Activated naive CD4-positive, alpha-beta T cell (primary cell): ENCODE results near the gene GANAB.
"Not testable (repeated sequence)": the region's sequence is repeated elsewhere in the genome, so short reads cannot be mapped to it uniquely, and the experiment has no call there.

ENCODE experiments used
- DNase-seq, 4 experiments: peaks; one replicate each; lab custom pipeline; 2025; lab: John Stamatoyannopoulos, UW

GANAB gene

GRCh38 chr11:62601372-62602140 lies 44.9 kb downstream of the GANAB start, which contains the start of gene MTA2:
MTA2 (minus strand) TSS chr11:62601865; CDS start chr11:62601450, 415 bp downstream.
- peak; percentile 97 to 99 (median 99) for DNase-seq

DNA sequence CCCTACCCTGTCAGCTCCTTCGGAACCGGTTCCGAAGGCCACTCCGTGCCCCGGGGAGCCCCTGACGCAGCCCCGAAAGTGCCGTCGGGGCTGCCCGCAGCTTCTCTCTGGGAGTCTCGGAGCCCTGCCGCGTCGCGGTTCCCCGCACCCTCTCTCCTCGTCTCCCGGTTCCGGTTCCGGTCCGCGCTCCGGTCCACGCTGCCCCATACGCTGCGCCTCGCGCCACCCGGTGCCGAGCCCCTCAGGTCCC lies 45.4 kb downstream of the GANAB start:
- peak in 3 of 4 experiments; percentile 30 to 52 (median 31) for DNase-seq

DNA sequence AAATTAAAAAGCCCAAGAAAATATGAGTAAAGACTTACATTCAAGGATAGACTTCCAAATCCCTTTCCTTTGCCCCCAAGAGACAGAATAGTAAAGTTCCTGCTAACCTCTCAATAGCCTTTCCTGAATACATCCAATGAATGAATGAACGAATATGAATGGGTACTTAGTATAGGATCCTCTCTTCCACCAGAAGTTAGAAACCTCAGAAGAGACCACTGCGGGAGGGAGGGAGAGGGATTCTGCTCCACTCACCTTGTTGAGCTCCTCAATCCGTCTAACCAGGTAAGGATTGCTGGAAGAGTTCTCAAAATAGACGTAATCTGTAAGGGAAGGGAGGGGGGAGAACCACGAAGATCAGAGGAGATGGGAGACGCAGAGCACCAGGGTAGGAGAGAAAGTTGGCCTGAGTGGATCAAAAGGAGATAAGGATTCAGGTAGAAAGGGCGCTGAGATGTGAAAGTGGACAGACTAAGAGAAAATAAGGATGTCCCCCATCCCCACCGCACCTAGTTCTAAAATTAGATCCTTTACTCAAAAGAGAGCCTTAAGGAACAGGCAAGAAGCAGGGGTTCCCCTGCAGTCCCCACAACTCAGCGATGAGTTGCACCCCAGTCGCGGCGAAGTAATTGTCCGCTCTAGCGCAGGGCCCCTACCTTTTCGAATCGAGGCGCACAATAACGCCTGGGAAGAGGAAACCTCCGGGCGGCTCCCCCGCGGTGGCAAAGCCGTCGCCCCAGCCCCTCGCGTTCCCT lies 45.9 kb downstream of the GANAB start:
- DNase-seq = peak in 1 of 4 experiments; percentile 50

- DNase-seq = no peak
Measured at GRCh38 chr11:62599901-62600300, 46.5 kb downstream of the GANAB start.

DNA sequence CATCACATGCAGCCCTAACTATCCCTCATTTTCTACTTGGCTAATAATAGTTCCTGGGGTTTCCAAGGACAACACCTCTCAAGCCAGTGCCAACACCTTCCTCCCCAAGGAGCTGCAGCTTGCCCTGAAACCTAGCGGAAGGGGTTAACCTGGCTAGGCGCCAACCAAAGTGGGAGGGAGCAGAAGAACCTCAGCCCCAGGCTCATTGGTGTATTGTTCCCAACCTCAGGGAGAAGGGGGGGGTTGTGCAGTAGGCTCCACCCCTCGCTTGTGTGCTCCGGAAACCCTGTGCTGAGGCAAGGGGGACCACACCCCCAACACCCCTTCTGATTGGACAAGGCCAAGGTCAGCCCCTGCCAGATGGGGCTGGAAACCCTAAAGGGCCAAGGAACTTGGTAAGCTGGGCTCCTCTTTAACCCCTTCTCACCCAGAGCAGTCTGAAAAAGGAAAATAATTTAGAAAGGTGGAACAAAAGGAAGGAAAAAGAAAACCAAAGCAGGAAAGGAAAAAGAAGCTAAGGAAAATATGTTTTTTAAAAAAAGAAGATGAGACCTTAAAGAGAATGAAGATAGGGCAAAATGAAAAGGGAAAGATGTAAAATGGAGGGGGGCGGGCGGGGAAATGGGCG lies 47.2 kb downstream of the GANAB start:
- DNase-seq = peak; percentile 66 to 95 (median 86)

DNA sequence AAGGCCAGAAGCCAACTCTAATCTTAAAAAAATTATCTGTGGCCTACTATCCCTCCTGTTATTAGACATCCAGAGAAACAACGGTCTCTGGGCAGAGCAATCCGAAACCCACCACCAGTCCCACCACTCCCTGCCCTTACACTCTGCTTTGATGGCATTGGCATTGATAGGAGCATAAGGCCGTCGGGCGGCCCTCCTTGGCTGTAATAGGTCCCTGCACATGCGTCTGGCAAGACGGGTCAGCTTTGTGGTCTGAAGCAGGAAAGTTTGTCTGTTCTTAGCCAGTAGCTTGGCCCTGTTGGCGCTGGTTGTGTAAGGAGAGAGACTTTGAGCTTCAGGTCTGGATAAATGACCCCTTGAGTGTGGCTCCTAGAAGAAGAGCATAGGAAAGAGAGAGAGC lies 51.3 kb downstream of the GANAB start:
- DNase-seq = no peak

- peak in 3 of 4 experiments; percentile 38 to 64 (median 41) for DNase-seq
Measured at GRCh38 chr11:62593434-62594044, 52.9 kb downstream of the GANAB start.

- DNase-seq = no peak
Measured at GRCh38 chr11:62592989-62593421, 53.4 kb downstream of the GANAB start.

GRCh38 chr11:62592146-62592815 lies 54.1 kb downstream of the GANAB start:
- DNase-seq = no peak

DNA sequence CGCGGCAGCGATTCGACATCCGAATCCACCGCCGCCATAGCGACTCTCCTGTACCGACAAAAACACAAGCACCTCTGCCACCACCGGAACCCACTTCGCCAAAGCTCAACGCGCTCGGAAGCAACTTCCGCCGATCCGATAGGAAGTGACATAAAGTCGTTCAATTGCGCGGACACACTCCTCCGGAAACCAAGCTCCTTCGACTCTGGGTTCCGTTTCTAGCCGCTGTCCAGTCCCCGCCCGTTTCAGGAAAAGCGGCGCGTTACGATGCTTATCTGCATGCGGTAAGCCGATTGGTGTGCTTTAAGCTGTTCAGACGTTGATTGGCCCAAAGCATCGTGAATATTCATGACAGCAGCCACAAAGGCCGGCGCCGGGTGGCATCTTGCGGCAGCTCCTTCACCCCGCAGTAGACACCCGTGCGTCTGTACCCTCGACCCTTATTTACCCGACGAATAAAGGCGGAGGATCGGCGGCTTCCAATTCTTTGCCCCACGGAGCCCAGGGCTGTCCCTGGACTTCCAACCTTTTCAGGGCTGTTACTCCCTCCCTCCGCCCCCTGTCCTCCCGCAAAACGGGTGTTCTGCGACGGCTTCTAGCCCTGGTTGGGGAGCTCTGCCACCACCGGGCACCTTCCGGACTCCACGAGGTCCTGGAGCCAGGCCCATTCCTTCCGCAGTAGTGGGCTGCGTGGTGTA lies 54.8 kb downstream of the GANAB start, which contains the start of gene TUT1:
Gene TUT1 (minus strand): TSS at position 76 of the 698 bp plus-strand sequence. CDS start 38 bp downstream, at position 38.
- peak; percentile 86 to 93 (median 90) for DNase-seq

- DNase-seq = no peak
Measured at GRCh38 chr11:62588966-62589637, 57.3 kb downstream of the GANAB start.

GRCh38 chr11:62585356-62585755 lies 61.1 kb downstream of the GANAB start:
- DNase-seq = not testable (repeated sequence)

DNA sequence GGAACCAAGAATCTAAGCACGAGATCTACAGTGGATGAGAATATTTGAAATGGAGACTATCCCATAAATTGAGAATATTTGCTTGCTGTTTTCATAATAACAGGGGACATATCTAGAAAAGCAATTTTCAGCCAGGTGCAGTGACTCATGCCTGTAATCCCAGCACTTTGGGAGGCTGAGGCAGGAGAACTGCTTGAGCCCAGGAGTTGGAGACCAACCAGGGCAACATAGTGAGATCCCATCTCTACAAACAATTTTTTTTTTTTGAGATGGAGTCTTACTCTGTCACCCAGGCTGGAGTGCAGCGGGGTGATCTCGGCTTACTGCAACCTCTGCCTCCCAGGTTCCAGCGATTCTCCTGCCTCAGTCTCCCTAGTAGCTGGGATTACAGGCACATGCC lies 64.7 kb downstream of the GANAB start:
- DNase-seq = not testable (repeated sequence)

GRCh38 chr11:62580959-62581715 lies 65.3 kb downstream of the GANAB start:
- DNase-seq = no peak

DNA sequence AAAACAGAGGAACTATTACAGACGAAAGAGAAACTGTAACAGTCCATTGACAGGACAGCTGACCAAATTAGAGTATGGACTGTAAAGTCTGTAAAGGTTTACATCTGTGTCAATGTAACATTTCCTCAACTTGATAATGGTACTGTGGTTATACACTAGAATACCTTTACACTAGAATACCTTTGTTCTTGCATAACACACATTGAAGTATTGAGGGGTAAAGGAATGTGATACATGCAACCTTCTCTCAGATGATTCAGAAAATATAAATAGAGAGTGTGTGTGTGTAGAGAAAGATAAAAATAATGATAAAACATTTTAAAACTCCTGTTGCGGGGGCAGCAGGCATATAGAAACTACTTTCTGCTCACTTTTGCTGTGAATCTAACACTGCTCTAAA lies 67.2 kb downstream of the GANAB start:
- no peak for DNase-seq

GRCh38 chr11:62578541-62578940 lies 67.9 kb downstream of the GANAB start:
- no peak for DNase-seq

DNA sequence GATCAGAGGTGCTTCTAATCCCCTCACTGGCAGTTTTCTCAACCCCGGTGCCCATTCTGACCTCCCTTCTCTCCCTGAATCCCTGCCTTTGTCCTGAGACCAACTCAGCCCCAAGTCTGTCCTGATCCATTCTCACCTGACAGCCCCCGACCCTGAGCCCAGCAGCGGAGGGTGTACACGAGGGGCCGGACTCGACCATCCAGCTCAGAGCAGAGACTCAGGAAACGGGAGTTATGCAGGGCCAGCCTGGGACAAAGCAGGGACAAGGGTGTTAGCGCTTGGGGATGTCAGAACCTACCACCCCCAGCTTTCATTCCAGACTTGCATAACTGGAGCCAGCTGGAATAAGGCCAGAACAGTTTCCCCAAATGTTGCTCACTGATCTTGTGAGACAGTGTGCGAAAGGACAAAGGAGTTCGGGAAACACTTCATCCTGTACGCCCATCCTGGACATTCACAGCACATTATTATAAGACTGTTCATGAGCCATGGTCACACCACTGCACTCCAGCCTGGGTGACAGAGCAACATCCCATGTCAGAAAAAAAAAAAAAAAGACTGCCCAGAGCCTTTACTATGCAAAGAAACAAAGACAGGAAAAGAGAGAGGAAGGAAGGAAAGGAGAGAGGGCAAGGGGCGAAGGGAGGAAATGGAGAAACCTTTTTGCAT lies 69.2 kb downstream of the GANAB start:
- DNase-seq = no peak

DNA sequence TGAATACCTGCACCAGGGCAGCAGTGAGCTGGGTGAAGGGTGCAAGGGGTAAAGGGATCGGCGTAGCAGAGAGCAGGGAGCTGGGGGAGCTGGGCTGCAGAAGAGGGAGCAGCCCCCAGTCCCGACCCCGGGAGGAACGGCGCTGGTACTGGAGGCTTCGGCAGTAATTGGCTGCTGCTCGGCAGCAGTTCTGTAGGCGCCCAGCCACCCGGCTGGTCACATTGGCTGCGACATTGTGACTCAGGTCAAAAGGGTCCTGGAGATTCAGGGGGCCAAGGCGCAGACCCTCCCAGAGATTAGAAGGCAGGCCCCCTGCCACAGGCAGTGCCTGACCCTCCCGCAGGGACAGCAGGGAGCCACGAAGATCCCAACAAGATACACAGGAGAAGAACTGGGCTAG lies 70.6 kb downstream of the GANAB start:
- no peak for DNase-seq

DNA sequence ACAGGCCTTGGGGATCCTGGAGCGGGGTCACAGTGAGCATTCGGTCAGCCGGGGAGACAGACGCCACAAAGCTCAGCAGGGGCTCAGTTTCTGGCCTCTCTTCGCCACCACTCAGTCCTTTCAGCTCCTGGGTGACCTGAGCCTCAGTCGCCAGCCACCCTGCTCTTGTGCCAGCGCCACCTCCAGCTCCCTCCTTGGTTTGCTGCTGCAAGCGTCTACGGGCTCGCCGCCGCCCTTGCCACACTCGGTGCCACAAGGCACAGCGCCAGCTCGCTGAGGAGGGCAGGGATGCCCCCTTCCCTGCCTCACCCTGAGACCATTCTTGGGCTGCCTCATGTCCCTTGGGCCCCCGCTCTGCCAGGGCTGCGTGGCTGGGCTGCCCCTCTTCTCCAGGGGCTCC lies 71.3 kb downstream of the GANAB start:
- DNase-seq = no peak
